GM12878 (cell line): ENCODE data around the gene DHX29. TPM values are rescaled to one million over a fixed set of nuclear protein-coding genes. Genes with fewer than 3 reads are reported as not detected.

Source experiments
- ATAC-seq: fragments of 200-7000 bp; cut with Tn5 transposase; 3 replicates; pipeline ENCODE4 v1.9.1; 2020; ENCODE audit warnings: mild to moderate bottlenecking, moderate library complexity
- BruUV-seq: library from RNA; stranded (reverse); fragments of 400-500 nt; replicated peaks from 2 replicates; lab custom pipeline; 2021; lab: Mats Ljungman, UMichigan
- CTCF ChIA-PET: fragments of 300-600 bp; sonication (Branson Sonifier 250); formaldehyde crosslinking; extraction: SDS; loops from one replicate; lab custom pipeline; 2021; ENCODE audit warnings: inconsistent platforms; lab: Yijun Ruan, JAX
- POLR2A ChIA-PET: fragments of 350-600 bp; formaldehyde crosslinking; extraction: SDS; loops from one replicate; lab custom pipeline; 2021; ENCODE audit warnings: inconsistent platforms; lab: Charles Lee
- RAD21 ChIA-PET: fragments of 300-600 bp; sonication (Branson Sonifier 250); formaldehyde crosslinking; loops from one replicate; lab custom pipeline; 2023; ENCODE audit warnings: antibody characterized with exemption; ENCODE audit not compliant: unreplicated experiment; lab: Charles Lee
- SMC1A ChIA-PET: fragments of 300-600 bp; sonication (Branson Sonifier 250); formaldehyde crosslinking; loops from one replicate; lab custom pipeline; 2023; ENCODE audit not compliant: unreplicated experiment, uncharacterized antibody; lab: Charles Lee
- DNase-seq: peaks from one replicate; pipeline ENCODE4 v3.0.0-alpha.2; 2011; ENCODE audit warnings: low read depth, low spot score
- FAIRE-seq: peaks from 3 replicates; lab custom pipeline; 2011; peaks lifted over from hg19 to GRCh38; lab: Jason Lieb, UNC
- H2AFZ ChIP-seq: 2 replicates; pipeline ENCODE4 v1.6.0; 2011; ENCODE audit warnings: low read depth, low read length, control low read depth; ENCODE audit not compliant: control insufficient read depth
- H3K27ac ChIP-seq: 2 replicates; pipeline ENCODE4 v1.5.1; 2011; ENCODE audit warnings: control low read depth; ENCODE audit not compliant: control insufficient read depth, insufficient read depth
- H3K27me3 ChIP-seq, 2 experiments: replicated peaks in 1 of 2; 2 replicates each; pipeline versions ENCODE4 v1.6.0 to v1.6.1; 2011; ENCODE audit warnings: low read length in 1 of 2; ENCODE audit not compliant: control insufficient read depth in 2 of 2, insufficient read depth in 2 of 2
- H3K36me3 ChIP-seq, 2 experiments: 2 replicates each; pipeline ENCODE4 v1.5.1; 2011; ENCODE audit warnings: low read length in 1 of 2; ENCODE audit not compliant: control insufficient read depth in 2 of 2, insufficient read depth in 2 of 2
- H3K4me1 ChIP-seq: 2 replicates; pipeline ENCODE4 v1.6.1; 2011; ENCODE audit warnings: mild to moderate bottlenecking, low read length, moderate library complexity, mixed read lengths; ENCODE audit not compliant: control insufficient read depth, insufficient read depth
- H3K4me2 ChIP-seq: 2 replicates; pipeline ENCODE4 v1.6.0; 2011; ENCODE audit warnings: control low read depth; ENCODE audit not compliant: control insufficient read depth, insufficient read depth
- H3K4me3 ChIP-seq: fragments of 200-600 bp; sonication (generic); 2 replicates; pipeline ENCODE4 v1.5.1; 2016
- H3K79me2 ChIP-seq: 2 replicates; pipeline ENCODE4 v1.6.0; 2011; ENCODE audit warnings: low read length; ENCODE audit not compliant: control insufficient read depth, insufficient read depth
- H3K9ac ChIP-seq: 2 replicates; pipeline ENCODE4 v1.8.0; 2011; ENCODE audit warnings: low read length, control low read depth, mixed read lengths; ENCODE audit not compliant: control insufficient read depth, insufficient read depth
- H3K9me3 ChIP-seq: replicated peaks from 3 replicates; pipeline ENCODE4 v1.5.1; 2011; ENCODE audit warnings: mild to moderate bottlenecking, low read length; ENCODE audit not compliant: control insufficient read depth, insufficient read depth
- H4K20me1 ChIP-seq: 2 replicates; pipeline ENCODE4 v1.6.0; 2011; ENCODE audit not compliant: control insufficient read depth, insufficient read depth
- CBX3 ChIP-seq: fragments of 200-600 bp; sonication (generic); IDR thresholded peaks from 2 replicates; pipeline ENCODE4 v1.6.1; 2016; ENCODE audit warnings: low read depth, borderline replicate concordance
- CEBPZ ChIP-seq: fragments of 150-350 bp; IDR thresholded peaks from 2 replicates; pipeline ENCODE4 v1.6.1; 2016; ENCODE audit warnings: low read depth, low read length
- CHD2 ChIP-seq: IDR thresholded peaks from 2 replicates; pipeline ENCODE4 v1.6.1; 2011; ENCODE audit warnings: low read depth, low read length, improper control_type of control experiment, borderline replicate concordance
- CREB1 ChIP-seq: IDR thresholded peaks from 2 replicates; pipeline ENCODE4 v1.6.1; 2012; ENCODE audit warnings: low read depth, mild to moderate bottlenecking, inconsistent platforms
- EZH2 ChIP-seq: IDR thresholded peaks from 2 replicates; pipeline ENCODE4 v1.6.1; 2012; ENCODE audit warnings: low read depth, mild to moderate bottlenecking, control low read depth, inconsistent platforms, low read length, borderline replicate concordance; ENCODE audit not compliant: control insufficient read depth
- NFIC ChIP-seq: IDR thresholded peaks from 2 replicates; pipeline ENCODE4 v1.6.1; 2012; ENCODE audit warnings: low read depth, mild to moderate bottlenecking, inconsistent platforms, low read length, moderate library complexity
- NR2C1 ChIP-seq: fragments of 450-650 bp; IDR thresholded peaks from 2 replicates; pipeline ENCODE4 v1.6.1; 2017; ENCODE audit warnings: antibody characterized with exemption, mild to moderate bottlenecking, moderate library complexity
- RUNX3 ChIP-seq: IDR thresholded peaks from 2 replicates; pipeline ENCODE4 v1.6.1; 2012; ENCODE audit warnings: low read length, inconsistent platforms
- SUZ12 ChIP-seq: fragments of 200-600 bp; sonication (generic); IDR thresholded peaks from one replicate; pipeline ENCODE4 v1.6.1; 2018; ENCODE audit warnings: antibody characterized with exemption, mild to moderate bottlenecking; ENCODE audit not compliant: unreplicated experiment
- whole genome bisulfite sequencing: methylation state at CpG from one replicate; pipeline ENCODE4 v1.1.6; 2016; ENCODE audit warnings: low lambda C conversion rate; ENCODE audit not compliant: insufficient replicate concordance, insufficient coverage; ENCODE audit errors: missing lambda C conversion rate; 5-methylcytosine and 5-hydroxymethylcytosine counted together
- in situ Hi-C: fragments of 300-500 bp; cut with MboI; formaldehyde crosslinking; loops from 9 replicates; pipeline ENCODE4 v1.14.3; 2018; ENCODE audit warnings: mixed read lengths
- intact Hi-C: fragments of 100-400 bp; cut with micrococcal nuclease; formaldehyde crosslinking; loops from one replicate; pipeline ENCODE4 v1.14.2; 2022; ENCODE audit not compliant: unreplicated experiment
- polyA plus RNA-seq, 11 experiments: library from polyadenylated mRNA; depleted of rRNA in 4 of 11; unstranded in 6 of 11; stranded (reverse) in 5 of 11; fragments of >200 nt; fragmentation: Nextera tagmentation in 4 of 11; fragmentation: Illumina TruSeq in 1 of 11; extraction: Ambion mirVana in 4 of 11; extraction: Trizol in 1 of 11; gene quantifications; 1 replicate in 1 of 11; 2 replicates in 10 of 11; pipeline versions ENCODE4 v1.2.1 to v1.2.3, GENCODE V29; 2011 to 2016; ENCODE audit warnings: inconsistent platforms in 2 of 11, missing spikeins in 2 of 11, low read depth in 1 of 11
- total RNA-seq, 4 experiments: library from RNA; depleted of rRNA in 3 of 4; stranded (reverse); fragments of >200 nt in 3 of 4; fragmentation: Illumina TruSeq in 1 of 4; extraction: Trizol in 1 of 4; gene quantifications; 2 replicates each; pipeline versions ENCODE4 v1.2.1 to v1.2.3, GENCODE V29; 2013 to 2021

Gene DHX29
- total and polyA plus RNA-seq, 10 of the 15 experiments (the other 5 are each of a cell fraction or from before 2014, with no cell fraction given), result 5.3 to 49.1 (median 17.2) TPM

- no peak for TF ChIP-seq CREB1
Observed at GRCh38 chr5:55223812-55224240, 83.7 kb downstream of the DHX29 start (continued).

- Histone ChIP-seq H3K36me3 (no peaks in the 10 kb centered on the region), H4K20me1 (no peaks in the 10 kb centered on the region; the same call in 1 of the 2 replicates), H3K27me3 (peaks cover 31 to 53% of the 10 kb centered on the region in 2 experiments), H3K4me3 (no peak overlapping the region), H3K27ac (no peak overlapping the region), H3K79me2 (no peaks in the 10 kb centered on the region), H2AFZ (no peak overlapping the region), H3K9me3 (no peaks in the 10 kb centered on the region; the same call in 2 of the 3 replicates), H3K4me1 (peaks cover 13% of the 10 kb centered on the region), H3K9ac (no peak overlapping the region), H3K4me2 (peak overlapping the region; percentile 11; the same call in 1 of the 2 replicates)
- intact Hi-C loops, result no loop called here
- no TSS peak for BruUV-seq
- TF ChIP-seq RUNX3 (no peak), SUZ12 (no peak), CHD2 (no peak), NFIC (no peak), EZH2 (peak; percentile 24; the same call in 1 of the 2 replicates), NR2C1 (no peak), CEBPZ (no peak), CBX3 (no peak)
- WGBS, result 3% methylated on average over 61 of the region's 61 CpGs
- ChIA-PET CTCF (no interaction called here), RAD21 (no interaction called here), SMC1A (no interaction called here), POLR2A (no interaction called here)
- FAIRE-seq, result no peak
- in situ Hi-C loops, result no loop called here
- no peak for DNase-seq
- no peak for ATAC-seq
Observed at GRCh38 chr5:55222985-55223811, 84.3 kb downstream of the DHX29 start.
